Measurements from ENCODE around the gene TMEM150A.

DNA sequence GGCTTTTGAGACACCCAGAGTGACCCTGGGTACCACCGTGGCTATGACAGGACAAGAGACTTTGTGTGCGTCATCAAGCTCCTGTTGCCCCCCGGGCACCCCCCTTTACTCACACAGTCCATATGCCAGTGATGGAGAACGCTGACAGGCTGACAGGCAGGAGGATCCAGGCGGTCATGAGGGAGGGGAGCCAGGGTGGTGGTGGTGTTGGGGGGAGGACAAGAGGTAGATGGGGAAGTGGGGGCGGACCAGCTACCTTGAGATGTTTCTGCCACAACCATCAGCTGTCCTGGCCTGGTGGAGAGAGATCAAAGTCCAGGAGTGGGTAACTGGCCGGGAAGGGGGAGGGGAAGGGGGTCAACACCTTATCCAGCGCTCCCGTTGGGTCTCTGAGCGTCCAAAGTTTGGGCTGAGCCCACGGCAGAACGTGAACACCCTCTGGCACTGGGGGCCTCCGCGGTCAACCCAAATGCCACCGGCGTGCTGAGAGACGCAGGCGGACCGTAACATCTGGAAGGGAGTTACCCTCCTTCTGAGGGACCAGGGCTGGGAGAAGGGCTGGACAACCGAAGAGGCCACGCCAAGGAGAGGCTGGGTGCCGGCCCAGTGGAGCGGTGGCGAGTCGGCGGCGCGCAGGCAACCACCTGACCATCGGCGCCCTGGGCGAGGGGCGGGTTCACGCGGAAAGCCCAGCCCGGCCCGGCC is 575 bp downstream of the TMEM150A start:
- TF ChIP-seq, protein P1, sequence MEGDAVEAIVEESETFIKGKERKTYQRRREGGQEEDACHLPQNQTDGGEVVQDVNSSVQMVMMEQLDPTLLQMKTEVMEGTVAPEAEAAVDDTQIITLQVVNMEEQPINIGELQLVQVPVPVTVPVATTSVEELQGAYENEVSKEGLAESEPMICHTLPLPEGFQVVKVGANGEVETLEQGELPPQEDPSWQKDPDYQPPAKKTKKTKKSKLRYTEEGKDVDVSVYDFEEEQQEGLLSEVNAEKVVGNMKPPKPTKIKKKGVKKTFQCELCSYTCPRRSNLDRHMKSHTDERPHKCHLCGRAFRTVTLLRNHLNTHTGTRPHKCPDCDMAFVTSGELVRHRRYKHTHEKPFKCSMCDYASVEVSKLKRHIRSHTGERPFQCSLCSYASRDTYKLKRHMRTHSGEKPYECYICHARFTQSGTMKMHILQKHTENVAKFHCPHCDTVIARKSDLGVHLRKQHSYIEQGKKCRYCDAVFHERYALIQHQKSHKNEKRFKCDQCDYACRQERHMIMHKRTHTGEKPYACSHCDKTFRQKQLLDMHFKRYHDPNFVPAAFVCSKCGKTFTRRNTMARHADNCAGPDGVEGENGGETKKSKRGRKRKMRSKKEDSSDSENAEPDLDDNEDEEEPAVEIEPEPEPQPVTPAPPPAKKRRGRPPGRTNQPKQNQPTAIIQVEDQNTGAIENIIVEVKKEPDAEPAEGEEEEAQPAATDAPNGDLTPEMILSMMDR (IDR thresholded peaks at IDR 0.05; ENCODE audit: low read depth, low read length), result no peak
- TF ChIP-seq EZH2phosphoT487 (IDR thresholded peaks at IDR 0.05; ENCODE audit: low read depth), result no peak
